Neural cell (in vitro differentiated cells): ENCODE data around the gene GPNMB.

Experiments used
- EP300 ChIP-seq: fragments of 450-650 bp; conservative IDR thresholded peaks from 2 replicates; pipeline ENCODE4 v1.6.1; 2014; ENCODE audit warnings: antibody characterized with exemption, mild to moderate bottlenecking, moderate library complexity; ENCODE audit not compliant: poor library complexity, severe bottlenecking
- EZH2 ChIP-seq: fragments of 200-600, 300-800 bp; shearing (Covaris generic), sonication (generic); IDR thresholded peaks from 2 replicates; pipeline ENCODE4 v1.6.1; 2014; ENCODE audit warnings: antibody characterized with exemption, low read length, borderline replicate concordance, mild to moderate bottlenecking; ENCODE audit not compliant: insufficient read depth, poor library complexity, severe bottlenecking
- POLR2AphosphoS5 ChIP-seq: IDR thresholded peaks from 2 replicates; pipeline ENCODE4 v1.6.1; 2012
- TF ChIP-seq, protein P1 (sequence below): fragments of 450-650 bp; IDR thresholded peaks from 2 replicates; pipeline ENCODE4 v1.5.1; 2014; ENCODE audit warnings: antibody characterized with exemption, mild to moderate bottlenecking, moderate library complexity; ENCODE audit not compliant: poor library complexity, severe bottlenecking

DNA sequence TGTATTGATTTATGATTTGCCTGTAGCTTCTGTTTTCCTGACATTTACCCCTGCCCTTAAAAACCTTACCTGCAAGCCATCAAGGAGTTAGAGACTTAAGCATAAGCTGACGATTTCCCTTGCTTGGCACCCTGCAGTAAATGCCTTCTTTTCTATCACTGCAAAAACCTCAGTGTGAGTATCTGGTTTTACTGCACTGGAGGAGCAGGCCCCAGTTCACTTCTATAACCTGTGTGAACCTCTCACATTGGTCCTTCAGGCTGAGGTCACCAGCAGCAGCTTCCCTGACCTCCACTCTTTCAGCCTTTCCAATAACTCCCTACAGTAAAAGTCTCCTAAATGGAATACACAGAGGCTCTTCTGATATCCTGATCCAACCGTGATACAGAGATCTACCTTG, 34.2 kb upstream of the GPNMB start:
- TF ChIP-seq, protein P1, sequence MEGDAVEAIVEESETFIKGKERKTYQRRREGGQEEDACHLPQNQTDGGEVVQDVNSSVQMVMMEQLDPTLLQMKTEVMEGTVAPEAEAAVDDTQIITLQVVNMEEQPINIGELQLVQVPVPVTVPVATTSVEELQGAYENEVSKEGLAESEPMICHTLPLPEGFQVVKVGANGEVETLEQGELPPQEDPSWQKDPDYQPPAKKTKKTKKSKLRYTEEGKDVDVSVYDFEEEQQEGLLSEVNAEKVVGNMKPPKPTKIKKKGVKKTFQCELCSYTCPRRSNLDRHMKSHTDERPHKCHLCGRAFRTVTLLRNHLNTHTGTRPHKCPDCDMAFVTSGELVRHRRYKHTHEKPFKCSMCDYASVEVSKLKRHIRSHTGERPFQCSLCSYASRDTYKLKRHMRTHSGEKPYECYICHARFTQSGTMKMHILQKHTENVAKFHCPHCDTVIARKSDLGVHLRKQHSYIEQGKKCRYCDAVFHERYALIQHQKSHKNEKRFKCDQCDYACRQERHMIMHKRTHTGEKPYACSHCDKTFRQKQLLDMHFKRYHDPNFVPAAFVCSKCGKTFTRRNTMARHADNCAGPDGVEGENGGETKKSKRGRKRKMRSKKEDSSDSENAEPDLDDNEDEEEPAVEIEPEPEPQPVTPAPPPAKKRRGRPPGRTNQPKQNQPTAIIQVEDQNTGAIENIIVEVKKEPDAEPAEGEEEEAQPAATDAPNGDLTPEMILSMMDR, result no peak
- TF ChIP-seq EP300, result no peak
- no peak for TF ChIP-seq POLR2AphosphoS5
- no peak for TF ChIP-seq EZH2
